ENCODE measurements around the gene RUNX2.

RUNX2 gene

DNA sequence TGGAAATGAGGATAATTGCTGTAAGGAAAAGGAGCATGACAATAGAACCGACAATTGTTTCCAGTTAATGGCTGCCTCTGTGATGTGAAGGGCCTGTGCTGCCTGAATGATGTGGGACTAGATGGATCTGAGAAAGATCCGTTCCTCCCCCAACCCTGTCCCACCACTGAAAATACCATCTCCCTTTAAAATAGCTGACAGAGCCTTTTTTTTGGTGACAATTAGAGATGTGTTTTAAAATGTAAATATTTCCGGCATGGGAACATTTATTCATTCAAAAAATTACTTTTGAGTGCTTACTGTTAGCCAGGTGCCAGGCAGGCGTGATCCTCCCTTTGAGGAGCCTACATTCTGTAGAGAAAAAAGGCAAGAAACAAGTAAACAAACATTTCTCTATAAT lies 122.0 kb downstream of the RUNX2 start:
- TF ChIP-seq ZNF384 (IDR thresholded peaks at IDR 0.05): no peak
- no peak for TF ChIP-seq HDGF (IDR thresholded peaks at IDR 0.05; ENCODE audit: borderline replicate concordance)
- TF ChIP-seq ARNT (IDR thresholded peaks at IDR 0.05): no peak
- TF ChIP-seq TARDBP (IDR thresholded peaks at IDR 0.05): no peak
- TF ChIP-seq CTBP1 (IDR thresholded peaks at IDR 0.05; ENCODE audit: borderline replicate concordance): no peak
- no peak for TF ChIP-seq LEF1 (IDR thresholded peaks at IDR 0.05; ENCODE audit: borderline replicate concordance)
- TF ChIP-seq FOXA1 (IDR thresholded peaks at IDR 0.05): no peak
- TF ChIP-seq, protein P1, sequence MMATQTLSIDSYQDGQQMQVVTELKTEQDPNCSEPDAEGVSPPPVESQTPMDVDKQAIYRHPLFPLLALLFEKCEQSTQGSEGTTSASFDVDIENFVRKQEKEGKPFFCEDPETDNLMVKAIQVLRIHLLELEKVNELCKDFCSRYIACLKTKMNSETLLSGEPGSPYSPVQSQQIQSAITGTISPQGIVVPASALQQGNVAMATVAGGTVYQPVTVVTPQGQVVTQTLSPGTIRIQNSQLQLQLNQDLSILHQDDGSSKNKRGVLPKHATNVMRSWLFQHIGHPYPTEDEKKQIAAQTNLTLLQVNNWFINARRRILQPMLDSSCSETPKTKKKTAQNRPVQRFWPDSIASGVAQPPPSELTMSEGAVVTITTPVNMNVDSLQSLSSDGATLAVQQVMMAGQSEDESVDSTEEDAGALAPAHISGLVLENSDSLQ (IDR thresholded peaks at IDR 0.05): no peak
- no peak for TF ChIP-seq FOXM1 (IDR thresholded peaks at IDR 0.05; ENCODE audit: borderline replicate concordance)
- POLR2A ChIA-PET: no interaction called here
- no peak for DNase-seq (ENCODE audit: extremely low spot score)
- CTCF ChIA-PET: no interaction called here

DNA sequence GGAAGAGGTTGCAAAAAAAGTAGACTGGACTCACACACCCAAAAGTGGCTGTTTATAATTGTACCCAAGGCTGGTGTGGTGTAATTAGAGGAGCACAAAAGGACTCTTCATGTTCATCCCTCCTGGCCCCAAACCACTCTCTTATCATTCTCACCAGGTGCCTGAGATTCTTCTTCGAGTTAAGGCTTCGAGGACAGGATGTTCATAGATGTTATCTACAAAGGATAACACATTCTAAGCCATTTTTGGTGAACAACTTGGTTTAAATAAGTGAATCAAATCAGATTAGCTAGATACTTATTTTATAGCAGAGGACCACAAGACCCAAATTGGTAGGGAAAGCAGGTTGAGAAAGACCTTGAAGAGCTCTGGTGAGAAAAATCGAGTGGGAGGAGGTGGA lies 122.7 kb downstream of the RUNX2 start:
- ChIA-PET POLR2A (no interaction called here), CTCF (no interaction called here)
- no peak for DNase-seq (ENCODE audit: extremely low spot score)
- TF ChIP-seq LEF1 (IDR thresholded peaks at IDR 0.05; ENCODE audit: borderline replicate concordance): no peak
- no peak for TF ChIP-seq ARNT (IDR thresholded peaks at IDR 0.05)
- TF ChIP-seq FOXM1 (IDR thresholded peaks at IDR 0.05; ENCODE audit: borderline replicate concordance): no peak
- no peak for TF ChIP-seq BHLHE40 (IDR thresholded peaks at IDR 0.05; ENCODE audit: borderline replicate concordance)
- no peak for TF ChIP-seq ELF4 (IDR thresholded peaks at IDR 0.05)
- TF ChIP-seq, protein P1 (IDR thresholded peaks at IDR 0.05): no peak
- no peak for TF ChIP-seq NFRKB (IDR thresholded peaks at IDR 0.05)

DNA sequence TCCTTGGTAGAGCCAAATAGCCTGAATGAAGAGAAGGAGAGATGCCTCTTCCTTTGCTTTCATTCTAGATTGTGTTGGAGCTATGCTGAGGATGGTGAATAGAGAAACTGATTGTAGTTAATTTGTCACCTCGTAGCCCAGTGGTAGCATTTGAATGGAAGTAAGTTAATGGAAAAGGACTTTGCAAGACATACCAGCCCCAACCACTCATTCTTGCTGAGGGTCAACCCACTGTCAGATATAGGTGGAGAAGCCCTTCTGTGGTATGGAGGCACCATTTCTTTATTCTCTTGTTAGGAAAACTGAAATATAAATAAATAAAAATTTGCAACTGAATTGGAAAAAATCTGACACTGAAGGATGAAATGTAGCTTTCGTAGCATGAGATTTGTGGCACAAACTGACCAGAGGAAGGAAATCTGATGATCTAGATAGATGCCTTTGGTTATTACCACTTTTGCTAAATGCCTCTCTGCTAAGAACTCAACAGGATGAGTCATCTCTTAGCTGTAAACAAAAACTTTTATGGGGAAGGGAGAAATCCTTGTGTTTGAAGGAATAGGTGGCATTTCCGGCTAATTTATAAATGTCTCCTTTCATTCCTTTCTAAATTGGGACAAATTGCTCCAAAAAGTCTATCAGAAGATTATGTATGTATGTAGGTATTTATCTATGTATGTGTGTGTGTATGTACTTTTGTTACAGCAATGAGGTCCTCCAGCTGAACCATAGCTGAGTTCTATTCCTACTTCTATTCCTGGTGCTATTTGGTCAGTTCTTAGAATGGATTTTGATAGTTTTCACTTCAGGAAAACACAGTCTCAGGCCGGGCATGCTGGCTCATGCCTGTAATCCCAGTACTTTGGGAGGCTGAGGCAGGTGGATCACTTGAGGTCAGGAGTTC lies 126.1 kb downstream of the RUNX2 start:
- ChIA-PET POLR2A (no interaction called here), CTCF (interaction anchor here (0.6 kb wide), 1 partner anchor 79 kb away, joined by 3 read pairs; no protein-coding TSS in a partner anchor)
- peak; percentile 11 for DNase-seq (ENCODE audit: extremely low spot score)
- no peak for TF ChIP-seq NFRKB (IDR thresholded peaks at IDR 0.05)
- no peak for TF ChIP-seq FOXK2 (IDR thresholded peaks at IDR 0.05)
- no peak for TF ChIP-seq SP1 (IDR thresholded peaks at IDR 0.05)
- TF ChIP-seq ELF4 (IDR thresholded peaks at IDR 0.05): no peak
- no peak for TF ChIP-seq HDGF (IDR thresholded peaks at IDR 0.05; ENCODE audit: borderline replicate concordance)
- TF ChIP-seq L3MBTL2 (conservative IDR thresholded peaks at IDR 0.05): no peak
- no peak for TF ChIP-seq TARDBP (IDR thresholded peaks at IDR 0.05)
- no peak for TF ChIP-seq CTBP1 (IDR thresholded peaks at IDR 0.05; ENCODE audit: borderline replicate concordance)
- TF ChIP-seq FOXM1 (IDR thresholded peaks at IDR 0.05; ENCODE audit: borderline replicate concordance): no peak
- no peak for TF ChIP-seq LEF1 (IDR thresholded peaks at IDR 0.05; ENCODE audit: borderline replicate concordance)

DNA sequence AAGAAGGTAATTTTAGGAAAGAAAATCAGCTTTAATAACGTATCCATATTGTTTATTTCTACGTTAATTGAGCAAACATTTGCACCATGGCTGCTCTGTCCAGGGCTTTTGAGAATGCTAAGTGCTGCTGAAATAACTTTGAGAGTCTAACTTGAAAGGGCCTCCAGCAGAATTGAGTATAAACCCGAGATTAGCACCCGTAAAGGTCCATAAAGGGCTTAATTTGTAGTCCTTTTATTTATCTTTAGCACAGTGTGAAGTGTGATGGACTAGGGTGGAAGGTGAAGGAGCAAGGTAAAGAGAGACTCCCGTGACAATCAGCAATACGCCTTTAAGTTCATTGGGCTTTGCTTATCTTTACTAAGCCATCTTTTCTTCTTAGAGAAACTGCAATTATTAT lies 127.3 kb downstream of the RUNX2 start:
- POLR2A ChIA-PET: no interaction called here
- no peak for DNase-seq (ENCODE audit: extremely low spot score)
- no peak for TF ChIP-seq ARNT (IDR thresholded peaks at IDR 0.05)
- TF ChIP-seq NFRKB (IDR thresholded peaks at IDR 0.05): no peak
- no peak for TF ChIP-seq TARDBP (IDR thresholded peaks at IDR 0.05)
- no peak for TF ChIP-seq ZNF384 (IDR thresholded peaks at IDR 0.05)
- TF ChIP-seq FOXM1 (IDR thresholded peaks at IDR 0.05; ENCODE audit: borderline replicate concordance): no peak
- no peak for TF ChIP-seq HDGF (IDR thresholded peaks at IDR 0.05; ENCODE audit: borderline replicate concordance)
- TF ChIP-seq LEF1 (IDR thresholded peaks at IDR 0.05; ENCODE audit: borderline replicate concordance): no peak
- TF ChIP-seq BHLHE40 (IDR thresholded peaks at IDR 0.05; ENCODE audit: borderline replicate concordance): no peak
- no peak for TF ChIP-seq FOXA1 (IDR thresholded peaks at IDR 0.05)
- no peak for TF ChIP-seq CTBP1 (IDR thresholded peaks at IDR 0.05; ENCODE audit: borderline replicate concordance)
- TF ChIP-seq SUZ12 (IDR thresholded peaks at IDR 0.05): no peak
- no peak for TF ChIP-seq ELF4 (IDR thresholded peaks at IDR 0.05)
- CTCF ChIA-PET: no interaction called here

DNA sequence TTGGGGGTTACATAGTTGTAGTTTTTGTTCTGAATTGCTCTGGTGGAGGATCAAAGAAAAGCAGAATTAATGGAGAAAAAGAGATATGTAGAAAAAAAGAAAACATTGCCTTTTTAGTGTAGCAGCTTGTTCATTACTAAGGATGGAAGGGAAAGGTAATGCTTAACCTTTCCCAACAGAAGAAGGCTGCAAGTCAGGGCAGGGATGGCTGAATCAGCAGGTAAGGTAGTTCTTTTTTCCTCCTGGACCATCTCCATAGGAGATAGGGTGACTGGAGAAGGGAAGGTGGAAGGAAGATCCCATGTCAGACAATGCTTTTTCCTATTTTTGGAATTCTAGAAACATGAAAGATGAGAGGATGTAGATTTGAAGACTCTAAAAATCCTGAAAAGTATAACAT lies 129.0 kb downstream of the RUNX2 start:
- CTCF ChIA-PET: no interaction called here
- POLR2A ChIA-PET: no interaction called here
- no peak for TF ChIP-seq BHLHE40 (IDR thresholded peaks at IDR 0.05; ENCODE audit: borderline replicate concordance)
- no peak for TF ChIP-seq ZNF384 (IDR thresholded peaks at IDR 0.05)
- TF ChIP-seq LEF1 (IDR thresholded peaks at IDR 0.05; ENCODE audit: borderline replicate concordance): no peak
- TF ChIP-seq HDGF (IDR thresholded peaks at IDR 0.05; ENCODE audit: borderline replicate concordance): no peak
- no peak for TF ChIP-seq L3MBTL2 (conservative IDR thresholded peaks at IDR 0.05)
- TF ChIP-seq TARDBP (IDR thresholded peaks at IDR 0.05): no peak
- no peak for TF ChIP-seq FOXA1 (IDR thresholded peaks at IDR 0.05)
- TF ChIP-seq SP1 (IDR thresholded peaks at IDR 0.05): no peak
- no peak for TF ChIP-seq CTBP1 (IDR thresholded peaks at IDR 0.05; ENCODE audit: borderline replicate concordance)
- TF ChIP-seq, protein P1 (IDR thresholded peaks at IDR 0.05): no peak
- TF ChIP-seq ELF4 (IDR thresholded peaks at IDR 0.05): no peak
- TF ChIP-seq FOXK2 (IDR thresholded peaks at IDR 0.05): no peak
- no peak for TF ChIP-seq SUZ12 (IDR thresholded peaks at IDR 0.05)
- no peak for TF ChIP-seq ARNT (IDR thresholded peaks at IDR 0.05)
- TF ChIP-seq NFRKB (IDR thresholded peaks at IDR 0.05): no peak
- TF ChIP-seq FOXM1 (IDR thresholded peaks at IDR 0.05; ENCODE audit: borderline replicate concordance): no peak
- DNase-seq (ENCODE audit: extremely low spot score): no peak

DNA sequence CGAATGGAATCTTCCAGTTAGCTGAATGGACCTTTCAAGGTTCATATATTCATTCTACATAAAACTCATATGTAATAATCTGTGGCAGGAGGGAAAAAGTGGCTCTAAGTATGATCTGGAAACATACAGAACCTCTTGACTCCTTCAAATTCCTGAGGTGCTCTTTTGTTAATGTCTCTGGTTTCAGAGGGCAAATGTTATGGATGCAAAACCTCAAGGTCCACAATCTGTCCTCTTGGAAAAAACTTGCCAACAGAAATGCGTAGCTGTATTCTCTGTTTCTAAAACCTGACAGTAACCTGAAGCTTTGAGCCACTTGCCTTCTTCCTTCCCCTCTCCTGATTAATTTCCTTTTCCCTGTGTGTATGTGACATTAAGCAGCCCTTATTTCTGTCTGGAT lies 130.5 kb downstream of the RUNX2 start:
- ChIA-PET POLR2A (no interaction called here), CTCF (no interaction called here)
- DNase-seq (ENCODE audit: extremely low spot score): no peak
- TF ChIP-seq L3MBTL2 (conservative IDR thresholded peaks at IDR 0.05): no peak
- TF ChIP-seq BHLHE40 (IDR thresholded peaks at IDR 0.05; ENCODE audit: borderline replicate concordance): no peak

All from HEK293T (cell line).